Activated CD8-positive, alpha-beta T cell treated with anti-CD3 and anti-CD28 coated beads for 36 hours (primary cell): Measurements from ENCODE around the gene KIF13A. TPM values are rescaled to one million over a fixed set of nuclear protein-coding genes. Genes with fewer than 3 reads are reported as not detected.

ENCODE experiments used
- ATAC-seq: fragments of 200-7000 bp; cut with Tn5 transposase; one replicate; pipeline ENCODE4 v1.10.0; 2021; ENCODE audit warnings: mild to moderate bottlenecking, moderate library complexity
- CTCF ChIA-PET: fragments of 350-600 bp; sonication (Branson Sonifier 250); formaldehyde crosslinking; loops from one replicate; lab custom pipeline; 2021; ENCODE audit warnings: antibody characterized with exemption; lab: Charles Lee
- POLR2A ChIA-PET: fragments of 350-600 bp; sonication (Branson Sonifier 250); formaldehyde crosslinking; loops from one replicate; lab custom pipeline; 2021; ENCODE audit warnings: antibody characterized with exemption; lab: Charles Lee
- DNase-seq: peaks from one replicate; pipeline ENCODE4 v3.0.0-alpha.2; 2020
- H3K27ac Mint-ChIP-seq: one replicate; pipeline ENCODE4 v1.8.0; 2021; ENCODE audit warnings: mild to moderate bottlenecking, mixed read lengths
- H3K27me3 Mint-ChIP-seq: one replicate; pipeline ENCODE4 v1.8.0; 2021; ENCODE audit warnings: mixed read lengths
- H3K36me3 Mint-ChIP-seq: one replicate; pipeline ENCODE4 v1.8.0; 2021; ENCODE audit warnings: low read depth, mixed read lengths
- H3K4me1 Mint-ChIP-seq: one replicate; pipeline ENCODE4 v1.8.0; 2021; ENCODE audit warnings: low read depth, mixed read lengths
- H3K4me3 Mint-ChIP-seq: one replicate; pipeline ENCODE4 v1.8.0; 2021; ENCODE audit warnings: mild to moderate bottlenecking, moderate library complexity, mixed read lengths
- H3K9me3 Mint-ChIP-seq: one replicate; pipeline ENCODE4 v1.8.0; 2021; ENCODE audit warnings: mixed read lengths
- intact Hi-C: fragments of 100-400 bp; cut with micrococcal nuclease; formaldehyde crosslinking; loops from one replicate; pipeline ENCODE4 v1.10.0; 2022
- total RNA-seq, 2 experiments: library from RNA; stranded (reverse); gene quantifications; one replicate each; pipeline ENCODE4 v1.2.3, GENCODE V29; 2021
- TF ChIP-seq, protein P1 (sequence below): fragments of 200-600 bp; IDR thresholded peaks from one replicate; pipeline ENCODE4 v1.8.0; 2022; ENCODE audit warnings: antibody characterized with exemption, mild to moderate bottlenecking

The KIF13A gene
- total RNA-seq, 2 experiments from 2014 or later = not detected

DNA sequence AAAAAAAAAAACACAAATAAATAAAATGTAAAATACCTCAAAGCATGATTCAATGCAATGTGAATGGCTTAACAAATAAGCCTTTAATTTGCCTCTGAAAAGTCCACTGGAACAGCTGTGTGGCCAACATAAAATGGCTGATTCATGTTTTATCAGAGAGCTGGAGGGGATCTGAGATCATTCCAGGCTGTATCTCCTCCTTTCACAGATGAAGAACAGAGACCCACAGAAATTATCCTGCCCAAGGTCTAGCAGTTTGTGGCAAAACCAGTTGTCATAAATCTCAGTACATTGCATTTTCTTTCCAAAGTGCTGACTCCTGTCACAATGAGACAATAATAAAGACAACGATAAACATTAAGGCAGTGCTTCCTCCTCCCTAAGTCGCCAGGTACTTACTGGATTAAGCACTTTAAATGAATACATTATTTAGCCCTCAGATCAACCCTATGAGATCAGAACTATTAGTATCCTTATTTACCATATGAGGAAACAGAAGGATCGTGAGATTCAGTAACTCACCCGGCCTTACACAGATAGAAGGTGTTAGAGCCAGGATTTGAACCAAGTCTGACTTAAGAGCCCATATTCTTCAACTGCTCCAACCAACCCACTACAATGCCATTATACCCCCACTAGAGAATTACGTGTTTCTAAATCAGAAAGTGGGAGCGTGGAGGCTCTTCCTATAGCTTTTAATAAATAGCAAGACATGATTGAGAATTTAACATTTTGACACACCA is 118.3 kb downstream of the KIF13A start:
- H3K27ac Mint-ChIP-seq = no peak overlapping the region
- ATAC-seq (no peak), DNase-seq (no peak)
- intact Hi-C loops = no loop called here
- no peaks in the 10 kb centered on the region for H3K4me1 Mint-ChIP-seq
- no peaks in the 10 kb centered on the region for H3K36me3 Mint-ChIP-seq
- no peaks in the 10 kb centered on the region for H3K9me3 Mint-ChIP-seq
- peaks cover 14% of the 10 kb centered on the region for H3K27me3 Mint-ChIP-seq
- POLR2A ChIA-PET = no interaction called here
- H3K4me3 Mint-ChIP-seq = no peak overlapping the region
- TF ChIP-seq, protein P1, sequence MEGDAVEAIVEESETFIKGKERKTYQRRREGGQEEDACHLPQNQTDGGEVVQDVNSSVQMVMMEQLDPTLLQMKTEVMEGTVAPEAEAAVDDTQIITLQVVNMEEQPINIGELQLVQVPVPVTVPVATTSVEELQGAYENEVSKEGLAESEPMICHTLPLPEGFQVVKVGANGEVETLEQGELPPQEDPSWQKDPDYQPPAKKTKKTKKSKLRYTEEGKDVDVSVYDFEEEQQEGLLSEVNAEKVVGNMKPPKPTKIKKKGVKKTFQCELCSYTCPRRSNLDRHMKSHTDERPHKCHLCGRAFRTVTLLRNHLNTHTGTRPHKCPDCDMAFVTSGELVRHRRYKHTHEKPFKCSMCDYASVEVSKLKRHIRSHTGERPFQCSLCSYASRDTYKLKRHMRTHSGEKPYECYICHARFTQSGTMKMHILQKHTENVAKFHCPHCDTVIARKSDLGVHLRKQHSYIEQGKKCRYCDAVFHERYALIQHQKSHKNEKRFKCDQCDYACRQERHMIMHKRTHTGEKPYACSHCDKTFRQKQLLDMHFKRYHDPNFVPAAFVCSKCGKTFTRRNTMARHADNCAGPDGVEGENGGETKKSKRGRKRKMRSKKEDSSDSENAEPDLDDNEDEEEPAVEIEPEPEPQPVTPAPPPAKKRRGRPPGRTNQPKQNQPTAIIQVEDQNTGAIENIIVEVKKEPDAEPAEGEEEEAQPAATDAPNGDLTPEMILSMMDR = no peak
- CTCF ChIA-PET = no interaction called here

- no peak for DNase-seq
- POLR2A ChIA-PET = no interaction called here
- Mint-ChIP-seq H3K27me3 (peaks cover 12% of the 10 kb centered on the region), H3K4me3 (no peak overlapping the region), H3K9me3 (no peaks in the 10 kb centered on the region), H3K4me1 (no peaks in the 10 kb centered on the region), H3K36me3 (no peaks in the 10 kb centered on the region), H3K27ac (no peak overlapping the region)
- CTCF ChIA-PET = no interaction called here
- intact Hi-C loops = no loop called here
- ATAC-seq = no peak
- TF ChIP-seq, protein P1 = no peak
These were observed 119.6 kb downstream of the KIF13A start for GRCh38 chr6:17867880-17868279.

DNA sequence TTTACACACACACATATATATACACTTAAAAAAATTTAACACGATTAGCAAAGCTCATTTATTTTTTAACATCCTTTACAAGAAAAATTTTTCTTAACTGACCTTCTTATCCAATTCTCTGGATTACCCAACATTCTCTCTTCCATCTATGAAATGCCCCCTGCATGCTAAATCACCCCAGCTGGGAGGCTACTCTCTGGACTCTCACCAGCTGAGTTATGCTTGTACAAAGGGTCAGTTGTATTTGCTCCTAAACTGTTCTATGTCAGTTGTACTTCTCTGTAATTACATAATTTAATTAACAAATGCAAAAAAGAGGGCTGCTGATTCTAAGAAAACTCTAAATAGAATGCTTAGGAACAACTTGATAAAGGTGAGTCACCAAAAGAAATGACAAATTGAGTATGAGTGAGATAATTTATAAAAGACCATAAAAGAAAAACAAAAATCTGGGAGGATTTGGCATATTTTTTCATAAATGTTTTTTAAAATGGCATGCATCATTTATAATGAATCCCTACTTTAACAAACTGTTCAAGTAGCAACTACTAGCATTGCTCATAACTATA is 120.5 kb downstream of the KIF13A start:
- ChIA-PET POLR2A (no interaction called here), CTCF (no interaction called here)
- ATAC-seq (no peak), DNase-seq (no peak)
- Mint-ChIP-seq H3K9me3 (no peaks in the 10 kb centered on the region), H3K27ac (no peak overlapping the region), H3K27me3 (peaks cover 11% of the 10 kb centered on the region), H3K4me3 (no peak overlapping the region), H3K36me3 (no peaks in the 10 kb centered on the region), H3K4me1 (no peaks in the 10 kb centered on the region)
- intact Hi-C loops = no loop called here
- TF ChIP-seq, protein P1 = no peak

- ChIA-PET CTCF (no interaction called here), POLR2A (no interaction called here)
- ATAC-seq = no peak
- intact Hi-C loops = no loop called here
- Mint-ChIP-seq H3K4me1 (no peaks in the 10 kb centered on the region), H3K27me3 (peaks cover 7% of the 10 kb centered on the region), H3K36me3 (no peaks in the 10 kb centered on the region), H3K27ac (no peak overlapping the region), H3K4me3 (no peak overlapping the region), H3K9me3 (no peaks in the 10 kb centered on the region)
- TF ChIP-seq, protein P1 = no peak
- no peak for DNase-seq
These were observed 121.4 kb downstream of the KIF13A start for GRCh38 chr6:17865798-17866725.
